HepG2 (cell line): ENCODE results near the gene SH3GLB2. TPM values are rescaled to one million over a fixed set of nuclear protein-coding genes. Genes with fewer than 3 reads are reported as not detected.

Experiments
- ATAC-seq: fragments of 200-7000 bp; cut with Tn5 transposase; 3 replicates; pipeline ENCODE4 v1.9.1; 2020; ENCODE audit warnings: mild to moderate bottlenecking, moderate library complexity
- BruUV-seq: library from RNA; stranded (reverse); fragments of 400-500 nt; replicated peaks from 2 replicates; lab custom pipeline; 2021; lab: Mats Ljungman, UMichigan
- CTCF ChIA-PET: fragments of 300-600 bp; formaldehyde crosslinking; extraction: SDS; loops from one replicate; lab custom pipeline; 2021; ENCODE audit warnings: low total read pairs, inconsistent platforms, low intra/inter-chr PET ratio; lab: Yijun Ruan, JAX
- POLR2A ChIA-PET: fragments of 350-600 bp; sonication (Branson Sonifier 250); formaldehyde crosslinking; loops from one replicate; lab custom pipeline; 2020; ENCODE audit warnings: antibody characterized with exemption, inconsistent platforms; lab: Yijun Ruan, JAX
- DNase-seq: peaks from one replicate; pipeline ENCODE4 v3.0.0-alpha.2; 2015; ENCODE audit warnings: low spot score
- FAIRE-seq: peaks from 3 replicates; lab custom pipeline; 2011; peaks lifted over from hg19 to GRCh38; lab: Jason Lieb, UNC
- H2AFZ ChIP-seq: one replicate; pipeline ENCODE4 v1.6.1; 2011; ENCODE audit warnings: low read length, inconsistent platforms
- H3K27ac ChIP-seq: fragments of 300-600 bp; 3 replicates; pipeline ENCODE4 v1.8.0; 2011; ENCODE audit warnings: mixed run types, mild to moderate bottlenecking, mixed read lengths, low read length, inconsistent platforms; ENCODE audit not compliant: insufficient read depth; ENCODE audit errors: extremely low read length
- H3K27me3 ChIP-seq, 2 experiments: fragments of 200-600 bp in 1 of 2; 2 replicates in 1 of 2; 3 replicates in 1 of 2; pipeline versions ENCODE4 v1.6.0 to v1.8.0; 2011; ENCODE audit warnings: low read length in 2 of 2, mild to moderate bottlenecking in 2 of 2, moderate library complexity in 2 of 2, inconsistent platforms in 1 of 2; ENCODE audit not compliant: insufficient read depth in 2 of 2, control insufficient read depth in 1 of 2
- H3K36me3 ChIP-seq, 2 experiments: fragments of 200-600 bp in 1 of 2; replicated peaks in 1 of 2; 2 replicates in 1 of 2; 3 replicates in 1 of 2; pipeline versions ENCODE4 v1.5.1 to v1.8.0; 2011; ENCODE audit warnings: low read length in 2 of 2, inconsistent platforms in 1 of 2; ENCODE audit not compliant: insufficient read depth in 2 of 2, control insufficient read depth in 1 of 2
- H3K4me1 ChIP-seq: 2 replicates; pipeline ENCODE4 v1.5.1; 2012; ENCODE audit warnings: low read length, inconsistent platforms; ENCODE audit not compliant: insufficient read depth
- H3K4me2 ChIP-seq: 2 replicates; pipeline ENCODE4 v1.6.0; 2011; ENCODE audit warnings: low read depth, low read length, inconsistent platforms
- H3K4me3 ChIP-seq, 3 experiments: fragments of 200-600 bp in 1 of 3; sonication (generic), shearing (Covaris generic) in 1 of 3; replicated peaks in 1 of 3; 2 replicates each; pipeline ENCODE4 v1.5.1; 2011 to 2016; ENCODE audit warnings: low read length in 3 of 3, inconsistent platforms in 2 of 3, low read depth in 2 of 3, mild to moderate bottlenecking in 2 of 3, control low read depth in 1 of 3, mixed read lengths in 1 of 3; ENCODE audit not compliant: insufficient read depth in 1 of 3
- H3K79me2 ChIP-seq: one replicate; pipeline ENCODE4 v1.6.1; 2011; ENCODE audit warnings: low read length, inconsistent platforms; ENCODE audit not compliant: insufficient read depth
- H3K9ac ChIP-seq: 2 replicates; pipeline ENCODE4 v1.6.0; 2011; ENCODE audit warnings: mild to moderate bottlenecking, low read depth, low read length, inconsistent platforms; ENCODE audit not compliant: insufficient read depth
- H3K9me3 ChIP-seq: 2 replicates; pipeline ENCODE4 v1.5.1; 2012; ENCODE audit warnings: mild to moderate bottlenecking, low read length
- H4K20me1 ChIP-seq: 2 replicates; pipeline ENCODE4 v1.6.0; 2011; ENCODE audit warnings: inconsistent platforms, mild to moderate bottlenecking, low read length, moderate library complexity; ENCODE audit not compliant: insufficient read depth
- ETV5 ChIP-seq: IDR thresholded peaks from 2 replicates; pipeline ENCODE4 v1.6.1; 2018; ENCODE audit warnings: missing biosample characterization, missing genetic modification reagents, inconsistent platforms, borderline replicate concordance
- GTF2F1 ChIP-seq: fragments of 150-350 bp; IDR thresholded peaks from 2 replicates; pipeline ENCODE4 v1.6.1; 2014; ENCODE audit warnings: low read length
- ISL2 ChIP-seq: sonication (generic); formaldehyde crosslinking; IDR thresholded peaks from 2 replicates; pipeline ENCODE4 v1.5.0; 2020; ENCODE audit warnings: missing genetic modification reagents
- TAF1 ChIP-seq: sonication (generic); formaldehyde crosslinking; IDR thresholded peaks from 2 replicates; pipeline ENCODE4 v1.4.0; 2020; ENCODE audit warnings: missing genetic modification reagents
- WIZ ChIP-seq: sonication (generic); formaldehyde crosslinking; IDR thresholded peaks from 2 replicates; pipeline ENCODE4 v1.5.1; 2020; ENCODE audit warnings: mild to moderate bottlenecking, missing genetic modification reagents
- ZBTB20 ChIP-seq: sonication (generic); formaldehyde crosslinking; IDR thresholded peaks from 2 replicates; pipeline ENCODE4 v1.8.1; 2023; ENCODE audit warnings: missing genetic modification reagents, low read depth, mild to moderate bottlenecking, borderline replicate concordance
- ZNF10 ChIP-seq: sonication (generic); formaldehyde crosslinking; IDR thresholded peaks from 2 replicates; pipeline ENCODE4 v1.4.0; 2020; ENCODE audit warnings: mild to moderate bottlenecking, low read depth, missing genetic modification reagents, borderline replicate concordance
- ZNF136 ChIP-seq: sonication (generic); formaldehyde crosslinking; IDR thresholded peaks from 2 replicates; pipeline ENCODE4 v1.8.1; 2022; ENCODE audit warnings: low read depth, mild to moderate bottlenecking, moderate library complexity, missing genetic modification reagents
- ZNF232 ChIP-seq: sonication (generic); formaldehyde crosslinking; IDR thresholded peaks from 2 replicates; pipeline ENCODE4 v1.4.0; 2020; ENCODE audit warnings: missing genetic modification reagents, borderline replicate concordance
- ZNF720 ChIP-seq: sonication (generic); formaldehyde crosslinking; IDR thresholded peaks from 2 replicates; pipeline ENCODE4 v1.4.0; 2020; ENCODE audit warnings: missing genetic modification reagents
- WGBS: methylation state at CpG from one replicate; pipeline ENCODE4 v1.1.6; 2017; ENCODE audit warnings: low lambda C conversion rate; 5-methylcytosine and 5-hydroxymethylcytosine counted together
- in situ Hi-C: cut with HindIII; loops from 2 replicates; pipeline ENCODE4 v1.10.0; 2017; ENCODE audit warnings: low pct_unique_long_range_greater_than_20kb; ENCODE audit not compliant: extremely low pct_ligation_motif_present
- intact Hi-C: fragments of 100-400 bp; cut with micrococcal nuclease; formaldehyde crosslinking; loops from one replicate; pipeline ENCODE4 v1.10.0; 2022; ENCODE audit not compliant: unreplicated experiment
- polyA plus RNA-seq, 8 experiments: library from polyadenylated mRNA; depleted of rRNA in 3 of 8; stranded (reverse) in 7 of 8; unstranded in 1 of 8; fragments of >200 nt; fragmentation: Illumina TruSeq in 4 of 8; extraction: Trizol in 4 of 8; gene quantifications; 2 replicates each; pipeline versions ENCODE4 v1.2.1 to v1.2.3, GENCODE V29; 2011 to 2016; ENCODE audit warnings: low read depth in 4 of 8, missing spikeins in 1 of 8, mixed read lengths in 1 of 8; ENCODE audit not compliant: insufficient read depth in 1 of 8
- total RNA-seq, 5 experiments: library from RNA; depleted of rRNA; stranded (reverse); fragments of >200 nt; fragmentation: Illumina TruSeq; extraction: Trizol; gene quantifications; 2 replicates each; pipeline ENCODE4 v1.2.3, GENCODE V29; 2016; ENCODE audit warnings: low read depth in 1 of 5
- TF ChIP-seq, protein P1 (sequence below): sonication (generic); formaldehyde crosslinking; IDR thresholded peaks from 2 replicates; pipeline ENCODE4 v1.4.0; 2020; ENCODE audit warnings: missing genetic modification reagents
- TF ChIP-seq, protein P2 (sequence below): sonication (generic); formaldehyde crosslinking; conservative IDR thresholded peaks from 2 replicates; pipeline ENCODE4 v1.8.0; 2022; ENCODE audit warnings: missing genetic modification reagents
- TF ChIP-seq, protein P3 (sequence below): sonication (generic); formaldehyde crosslinking; IDR thresholded peaks from 2 replicates; pipeline ENCODE4 v1.4.0; 2020; ENCODE audit warnings: missing genetic modification reagents, borderline replicate concordance
- TF ChIP-seq, protein P4 (sequence below): IDR thresholded peaks from 2 replicates; pipeline ENCODE4 v1.6.1; 2016; ENCODE audit warnings: control low read depth

SH3GLB2 gene
- total and polyA plus RNA-seq, 2 of the 13 experiments (the other 11 are each of a cell fraction or from before 2014, with no cell fraction given), result 24.0 to 40.6 TPM

DNA sequence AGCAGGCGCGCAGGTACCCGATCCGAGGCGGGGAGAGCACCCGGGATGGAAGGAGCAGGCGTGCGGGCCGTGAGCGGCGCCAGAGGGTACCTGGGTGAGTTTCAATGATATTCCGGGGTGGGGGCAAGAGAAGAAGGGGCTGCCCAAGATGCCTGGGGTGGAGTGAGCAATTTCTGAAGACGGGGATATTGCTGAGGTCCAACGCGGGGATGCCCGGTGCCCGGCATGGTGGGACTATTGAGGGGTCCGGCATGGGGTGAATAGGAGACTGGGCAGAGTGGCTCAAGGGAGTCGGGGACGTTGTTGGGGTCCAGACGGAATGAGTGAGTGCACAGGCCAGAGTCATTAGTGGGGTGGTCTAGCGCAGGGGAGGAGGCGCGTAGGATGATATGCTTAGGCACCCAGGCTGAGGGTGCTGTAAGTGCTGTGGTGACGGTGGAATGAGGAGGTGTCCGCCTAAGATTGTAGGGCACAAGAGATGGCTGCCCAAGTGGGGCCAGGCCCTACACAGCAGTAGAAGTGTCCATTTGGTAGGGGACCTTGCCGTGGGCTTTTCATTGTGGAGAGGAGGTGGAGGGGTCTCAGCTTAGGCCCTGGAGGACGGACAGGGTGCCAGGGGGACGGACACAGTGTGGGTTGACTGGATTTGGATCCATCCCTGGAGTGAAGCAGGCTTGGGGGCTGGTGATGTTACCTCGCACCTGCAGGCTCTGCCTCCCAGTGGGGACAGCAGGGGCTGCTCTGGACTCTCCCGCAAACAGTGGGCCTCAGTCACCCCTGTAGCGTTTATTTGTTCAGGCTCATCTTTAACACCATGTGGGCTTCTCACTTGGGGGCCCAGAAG, 9.0 kb upstream of the SH3GLB2 start (continued):
- no peak for TF ChIP-seq ZNF136
- no peak for TF ChIP-seq WIZ (CRISPR knock-in tag)
- no peak for TF ChIP-seq ISL2
- TF ChIP-seq ZNF232, result no peak
- TF ChIP-seq, all 625 proteins: peak for 17

- Histone ChIP-seq H3K9ac (peak within 1 kb of the TSS; percentile 76), H3K36me3 (peaks cover under 1 to 3% of the 10 kb centered on the region in 2 experiments; a peak in 3 of 5 replicates), H3K4me3 (peak within 1 kb of the TSS; percentile 73 to 97 (median 96)), H3K9me3 (no peaks in the 10 kb centered on the region), H3K4me2 (peak within 1 kb of the TSS; percentile 96), H3K27ac (peak within 1 kb of the TSS; percentile 77), H3K27me3 (no peaks in the 10 kb centered on the region; a peak in 1 of 5 replicates), H3K4me1 (peaks cover 27% of the 10 kb centered on the region), H3K79me2 (peaks cover 6% of the 10 kb centered on the region), H4K20me1 (no peaks in the 10 kb centered on the region), H2AFZ (peak within 1 kb of the TSS; percentile 100)
- POLR2A ChIA-PET, result interaction anchor here (0.6 to 1.4 kb wide), 13 partner anchors 8 to 339 kb away, joined by 3 to 10 read pairs (median 3); partner anchors contain the start of genes DOLPP1, PTPA and SH3GLB2
- BruUV-seq, result no TSS peak
- intact Hi-C loops, result loop anchor here (5.0 kb wide), 1 partner anchor 46 kb away; the partner anchor contains the start of gene DOLPP1
- ATAC-seq (peak; percentile 86), FAIRE-seq (peak; percentile 96), DNase-seq (peak; percentile 98)
- WGBS, result 0% methylated on average over 27 of the region's 49 CpGs
- CTCF ChIA-PET, result no interaction called here
- in situ Hi-C loops, result no loop called here
- TF ChIP-seq TAF1 (CRISPR knock-in tag) (peak; percentile 92), ZNF10 (CRISPR knock-in tag) (no peak), GTF2F1 (peak; percentile 74; the same call in 1 of the 2 replicates), ZNF720 (CRISPR knock-in tag) (no peak), ZBTB20 (CRISPR knock-in tag) (0 out of 2 replicates have a peak, but pooled peaks have one; percentile 23), ETV5 (CRISPR knock-in tag) (peak; percentile 40; the same call in 1 of the 2 replicates)
- TF ChIP-seq, protein P1, sequence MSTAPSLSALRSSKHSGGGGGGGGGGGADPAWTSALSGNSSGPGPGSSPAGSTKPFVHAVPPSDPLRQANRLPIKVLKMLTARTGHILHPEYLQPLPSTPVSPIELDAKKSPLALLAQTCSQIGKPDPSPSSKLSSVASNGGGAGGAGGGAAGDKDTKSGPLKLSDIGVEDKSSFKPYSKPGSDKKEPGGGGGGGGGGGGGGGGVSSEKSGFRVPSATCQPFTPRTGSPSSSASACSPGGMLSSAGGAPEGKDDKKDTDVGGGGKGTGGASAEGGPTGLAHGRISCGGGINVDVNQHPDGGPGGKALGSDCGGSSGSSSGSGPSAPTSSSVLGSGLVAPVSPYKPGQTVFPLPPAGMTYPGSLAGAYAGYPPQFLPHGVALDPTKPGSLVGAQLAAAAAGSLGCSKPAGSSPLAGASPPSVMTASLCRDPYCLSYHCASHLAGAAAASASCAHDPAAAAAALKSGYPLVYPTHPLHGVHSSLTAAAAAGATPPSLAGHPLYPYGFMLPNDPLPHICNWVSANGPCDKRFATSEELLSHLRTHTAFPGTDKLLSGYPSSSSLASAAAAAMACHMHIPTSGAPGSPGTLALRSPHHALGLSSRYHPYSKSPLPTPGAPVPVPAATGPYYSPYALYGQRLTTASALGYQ (CRISPR knock-in tag), result no peak; the same call in 1 of the 2 replicates
- TF ChIP-seq, protein P2, sequence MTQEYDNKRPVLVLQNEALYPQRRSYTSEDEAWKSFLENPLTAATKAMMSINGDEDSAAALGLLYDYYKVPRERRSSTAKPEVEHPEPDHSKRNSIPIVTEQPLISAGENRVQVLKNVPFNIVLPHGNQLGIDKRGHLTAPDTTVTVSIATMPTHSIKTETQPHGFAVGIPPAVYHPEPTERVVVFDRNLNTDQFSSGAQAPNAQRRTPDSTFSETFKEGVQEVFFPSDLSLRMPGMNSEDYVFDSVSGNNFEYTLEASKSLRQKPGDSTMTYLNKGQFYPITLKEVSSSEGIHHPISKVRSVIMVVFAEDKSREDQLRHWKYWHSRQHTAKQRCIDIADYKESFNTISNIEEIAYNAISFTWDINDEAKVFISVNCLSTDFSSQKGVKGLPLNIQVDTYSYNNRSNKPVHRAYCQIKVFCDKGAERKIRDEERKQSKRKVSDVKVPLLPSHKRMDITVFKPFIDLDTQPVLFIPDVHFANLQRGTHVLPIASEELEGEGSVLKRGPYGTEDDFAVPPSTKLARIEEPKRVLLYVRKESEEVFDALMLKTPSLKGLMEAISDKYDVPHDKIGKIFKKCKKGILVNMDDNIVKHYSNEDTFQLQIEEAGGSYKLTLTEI (CRISPR knock-in tag), result no peak
- TF ChIP-seq, protein P3, sequence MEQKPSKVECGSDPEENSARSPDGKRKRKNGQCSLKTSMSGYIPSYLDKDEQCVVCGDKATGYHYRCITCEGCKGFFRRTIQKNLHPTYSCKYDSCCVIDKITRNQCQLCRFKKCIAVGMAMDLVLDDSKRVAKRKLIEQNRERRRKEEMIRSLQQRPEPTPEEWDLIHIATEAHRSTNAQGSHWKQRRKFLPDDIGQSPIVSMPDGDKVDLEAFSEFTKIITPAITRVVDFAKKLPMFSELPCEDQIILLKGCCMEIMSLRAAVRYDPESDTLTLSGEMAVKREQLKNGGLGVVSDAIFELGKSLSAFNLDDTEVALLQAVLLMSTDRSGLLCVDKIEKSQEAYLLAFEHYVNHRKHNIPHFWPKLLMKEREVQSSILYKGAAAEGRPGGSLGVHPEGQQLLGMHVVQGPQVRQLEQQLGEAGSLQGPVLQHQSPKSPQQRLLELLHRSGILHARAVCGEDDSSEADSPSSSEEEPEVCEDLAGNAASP (CRISPR knock-in tag), result no peak
- TF ChIP-seq, protein P4, sequence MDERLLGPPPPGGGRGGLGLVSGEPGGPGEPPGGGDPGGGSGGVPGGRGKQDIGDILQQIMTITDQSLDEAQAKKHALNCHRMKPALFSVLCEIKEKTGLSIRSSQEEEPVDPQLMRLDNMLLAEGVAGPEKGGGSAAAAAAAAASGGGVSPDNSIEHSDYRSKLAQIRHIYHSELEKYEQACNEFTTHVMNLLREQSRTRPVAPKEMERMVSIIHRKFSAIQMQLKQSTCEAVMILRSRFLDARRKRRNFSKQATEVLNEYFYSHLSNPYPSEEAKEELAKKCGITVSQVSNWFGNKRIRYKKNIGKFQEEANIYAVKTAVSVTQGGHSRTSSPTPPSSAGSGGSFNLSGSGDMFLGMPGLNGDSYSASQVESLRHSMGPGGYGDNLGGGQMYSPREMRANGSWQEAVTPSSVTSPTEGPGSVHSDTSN, result peak; percentile 86
These were observed 8.3 kb upstream of the SH3GLB2 start, which contains the start of gene MIGA2 for GRCh38 chr9:129036241-129036922. Gene MIGA2 (plus strand): TSS chr9:129036626. CDS start chr9:129040595, 3,969 bp downstream.
